HG02981 (cell line): ENCODE results near the gene DOCK3.

ENCODE experiments used
- ATAC-seq: cut with Tn5 transposase; IDR thresholded peaks from one replicate; pipeline ENCODE4 v1.9.1; 2021; ENCODE audit warnings: mild to moderate bottlenecking, moderate library complexity; ENCODE audit not compliant: unreplicated experiment

DOCK3 gene, protein sequence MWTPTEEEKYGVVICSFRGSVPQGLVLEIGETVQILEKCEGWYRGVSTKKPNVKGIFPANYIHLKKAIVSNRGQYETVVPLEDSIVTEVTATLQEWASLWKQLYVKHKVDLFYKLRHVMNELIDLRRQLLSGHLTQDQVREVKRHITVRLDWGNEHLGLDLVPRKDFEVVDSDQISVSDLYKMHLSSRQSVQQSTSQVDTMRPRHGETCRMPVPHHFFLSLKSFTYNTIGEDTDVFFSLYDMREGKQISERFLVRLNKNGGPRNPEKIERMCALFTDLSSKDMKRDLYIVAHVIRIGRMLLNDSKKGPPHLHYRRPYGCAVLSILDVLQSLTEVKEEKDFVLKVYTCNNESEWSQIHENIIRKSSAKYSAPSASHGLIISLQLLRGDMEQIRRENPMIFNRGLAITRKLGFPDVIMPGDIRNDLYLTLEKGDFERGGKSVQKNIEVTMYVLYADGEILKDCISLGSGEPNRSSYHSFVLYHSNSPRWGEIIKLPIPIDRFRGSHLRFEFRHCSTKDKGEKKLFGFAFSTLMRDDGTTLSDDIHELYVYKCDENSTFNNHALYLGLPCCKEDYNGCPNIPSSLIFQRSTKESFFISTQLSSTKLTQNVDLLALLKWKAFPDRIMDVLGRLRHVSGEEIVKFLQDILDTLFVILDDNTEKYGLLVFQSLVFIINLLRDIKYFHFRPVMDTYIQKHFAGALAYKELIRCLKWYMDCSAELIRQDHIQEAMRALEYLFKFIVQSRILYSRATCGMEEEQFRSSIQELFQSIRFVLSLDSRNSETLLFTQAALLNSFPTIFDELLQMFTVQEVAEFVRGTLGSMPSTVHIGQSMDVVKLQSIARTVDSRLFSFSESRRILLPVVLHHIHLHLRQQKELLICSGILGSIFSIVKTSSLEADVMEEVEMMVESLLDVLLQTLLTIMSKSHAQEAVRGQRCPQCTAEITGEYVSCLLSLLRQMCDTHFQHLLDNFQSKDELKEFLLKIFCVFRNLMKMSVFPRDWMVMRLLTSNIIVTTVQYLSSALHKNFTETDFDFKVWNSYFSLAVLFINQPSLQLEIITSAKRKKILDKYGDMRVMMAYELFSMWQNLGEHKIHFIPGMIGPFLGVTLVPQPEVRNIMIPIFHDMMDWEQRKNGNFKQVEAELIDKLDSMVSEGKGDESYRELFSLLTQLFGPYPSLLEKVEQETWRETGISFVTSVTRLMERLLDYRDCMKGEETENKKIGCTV (N-terminal part only)

DNA sequence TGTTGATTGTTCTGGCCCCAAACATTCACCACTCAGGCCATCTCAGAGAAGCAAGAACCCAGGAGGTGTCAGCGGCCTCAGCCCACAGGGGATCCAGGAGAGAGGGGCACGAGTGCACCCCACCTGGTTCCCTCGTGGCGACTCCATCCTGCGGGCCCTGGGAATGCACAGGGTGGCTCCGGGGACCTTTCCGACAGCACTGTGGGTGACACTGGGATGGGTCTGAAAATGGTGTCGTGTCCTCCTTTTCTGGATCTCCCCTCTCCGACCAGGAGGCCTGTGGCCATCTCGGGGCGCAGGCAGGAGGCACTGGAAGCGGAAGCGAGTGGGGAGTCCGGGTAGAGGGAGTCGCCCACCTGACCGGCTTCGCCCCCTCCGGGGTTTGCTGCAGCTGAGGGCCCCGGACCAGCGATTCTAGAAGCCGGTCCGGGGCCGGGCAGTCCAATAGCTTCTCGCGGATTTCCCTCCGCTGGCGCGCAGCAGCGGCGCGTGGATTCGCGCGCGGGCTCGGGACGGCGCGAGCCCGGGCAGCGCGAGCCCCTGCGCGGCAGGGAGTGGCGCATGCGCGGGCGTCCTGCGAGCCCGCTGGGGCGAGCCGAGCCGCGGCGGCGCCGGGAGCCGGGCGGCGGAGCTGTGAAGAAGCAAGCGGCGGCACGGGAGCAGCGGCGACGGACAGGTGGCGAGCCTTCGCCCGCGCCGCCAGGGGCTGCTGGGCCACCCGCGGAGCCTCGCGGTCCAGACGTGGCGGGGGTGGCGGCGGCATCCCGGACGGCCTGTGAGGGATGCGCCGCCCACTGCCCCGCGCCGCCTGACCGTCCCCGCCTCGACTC, at the start of gene DOCK3:
Gene DOCK3, plus strand, starts transcription at position 579 of the 830 bp plus-strand sequence. CDS start 337 bp downstream, outside the sequence.
- ATAC-seq: no peak

DNA sequence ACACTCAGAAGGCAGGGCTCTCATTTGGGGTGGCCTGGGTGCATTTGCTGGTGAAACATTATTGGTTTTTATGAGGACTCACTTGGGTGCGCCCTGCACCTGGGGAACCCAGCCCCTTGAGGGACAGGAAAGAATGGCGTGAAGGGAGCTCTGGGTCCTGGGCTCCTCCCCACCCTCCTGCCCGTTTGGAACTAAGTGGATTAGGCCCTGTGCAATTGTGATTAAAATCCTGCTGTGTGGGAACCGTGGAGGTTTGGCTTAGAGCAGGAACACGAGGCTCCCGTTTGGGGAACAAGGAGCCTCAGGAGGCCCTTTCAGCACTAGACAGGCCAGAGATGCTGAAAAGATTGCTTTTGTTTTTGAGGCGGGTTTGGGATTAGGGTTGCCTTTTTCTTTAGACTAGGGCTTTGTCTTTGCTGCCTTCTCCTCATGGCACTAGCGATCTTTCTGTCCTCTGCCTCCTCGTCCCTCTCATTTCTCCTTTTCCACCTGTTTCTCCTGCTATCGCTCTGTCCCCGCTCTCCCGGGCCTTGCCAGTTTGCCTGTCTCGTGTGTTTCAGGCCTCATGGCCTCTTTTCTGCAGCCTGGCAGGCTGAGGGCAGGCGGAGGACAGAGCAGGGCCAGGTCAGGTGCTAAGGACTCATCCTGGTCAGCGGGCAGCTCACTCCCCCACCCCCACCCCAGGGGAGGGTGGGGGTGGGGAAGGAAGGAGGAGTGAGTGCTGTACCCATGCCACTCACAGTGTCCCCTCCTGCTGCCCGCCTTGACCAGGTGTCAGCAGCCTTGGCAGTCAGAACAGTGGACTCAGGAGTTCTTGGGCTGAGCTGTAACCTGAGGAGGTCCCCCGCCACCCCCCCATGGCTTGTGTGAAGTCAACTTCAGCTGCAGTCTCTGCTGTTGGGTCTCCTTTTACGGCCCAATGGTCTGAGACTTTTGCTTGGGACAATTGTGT, 49.2 kb upstream of the DOCK3 start:
- no peak for ATAC-seq

DNA sequence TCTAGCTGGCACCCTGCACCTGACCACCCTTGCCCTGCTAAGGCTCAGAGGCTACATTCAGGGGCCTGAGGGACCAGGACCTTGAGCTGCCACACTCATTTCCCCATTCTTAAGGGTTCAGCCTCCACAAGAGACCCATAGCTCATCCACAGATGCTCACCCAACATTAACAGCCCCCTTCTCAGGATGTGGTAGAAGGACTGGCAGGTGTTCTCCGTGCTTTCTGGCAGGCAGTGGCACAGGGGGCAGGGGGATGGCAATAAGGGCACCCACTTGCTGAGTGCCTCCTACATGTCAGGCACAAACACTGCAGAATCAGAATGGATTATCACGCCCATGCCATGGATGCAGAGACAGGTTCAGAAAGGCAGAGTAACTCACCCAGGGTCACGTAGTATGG, 48.3 kb upstream of the DOCK3 start:
- ATAC-seq: no peak

DNA sequence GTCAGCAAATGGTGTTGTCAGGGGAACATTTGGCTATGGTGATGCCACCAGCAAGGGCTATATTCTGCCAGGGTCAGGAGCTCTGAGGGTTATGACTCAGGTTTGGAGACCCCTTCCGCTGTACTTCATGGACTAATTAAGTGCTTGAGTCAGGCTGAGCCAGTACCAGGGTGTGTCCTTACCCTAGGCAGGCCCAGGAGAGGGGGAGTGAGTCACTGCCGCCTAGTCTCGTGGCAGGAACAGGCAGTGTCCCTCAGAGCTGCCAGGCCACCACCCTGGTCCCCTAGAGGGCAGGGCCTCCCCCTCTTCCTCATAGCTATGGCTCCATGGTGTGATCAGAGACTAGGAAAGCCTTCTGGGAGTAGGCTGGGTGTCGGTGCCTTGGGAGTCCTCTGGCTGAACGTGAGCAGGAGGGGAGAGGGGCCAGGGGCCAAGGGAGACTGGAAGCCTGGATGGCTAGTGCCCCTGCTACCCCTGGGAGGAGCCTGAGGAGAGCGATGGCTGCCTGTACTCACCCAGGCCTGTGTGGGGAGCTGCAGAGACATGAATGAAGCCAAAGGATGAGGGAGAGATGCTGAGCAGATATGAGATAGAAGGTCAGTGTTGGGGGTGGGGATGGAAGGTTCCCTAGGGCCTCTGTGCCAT, 47.2 kb upstream of the DOCK3 start:
- no peak for ATAC-seq

DNA sequence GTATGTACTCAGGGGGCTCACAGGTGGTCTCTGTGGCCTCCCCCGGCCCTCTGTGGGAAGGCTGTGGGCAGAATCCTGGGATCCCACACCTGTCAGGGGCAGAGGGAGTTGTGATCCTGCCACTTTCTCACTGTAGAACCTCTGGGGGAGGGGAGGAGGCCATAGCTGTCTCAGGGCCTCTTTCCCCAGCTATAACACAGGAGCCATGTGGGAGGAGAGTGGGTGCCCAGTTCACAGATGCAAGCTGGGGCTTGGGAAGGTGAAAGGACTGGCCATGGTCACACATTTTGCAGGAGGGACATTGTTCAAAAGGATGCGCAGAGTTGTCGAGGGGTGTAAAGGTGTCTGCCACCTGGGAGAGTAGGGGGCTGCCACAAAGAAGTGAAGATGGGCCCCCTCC, 46.1 kb upstream of the DOCK3 start:
- no peak for ATAC-seq

DNA sequence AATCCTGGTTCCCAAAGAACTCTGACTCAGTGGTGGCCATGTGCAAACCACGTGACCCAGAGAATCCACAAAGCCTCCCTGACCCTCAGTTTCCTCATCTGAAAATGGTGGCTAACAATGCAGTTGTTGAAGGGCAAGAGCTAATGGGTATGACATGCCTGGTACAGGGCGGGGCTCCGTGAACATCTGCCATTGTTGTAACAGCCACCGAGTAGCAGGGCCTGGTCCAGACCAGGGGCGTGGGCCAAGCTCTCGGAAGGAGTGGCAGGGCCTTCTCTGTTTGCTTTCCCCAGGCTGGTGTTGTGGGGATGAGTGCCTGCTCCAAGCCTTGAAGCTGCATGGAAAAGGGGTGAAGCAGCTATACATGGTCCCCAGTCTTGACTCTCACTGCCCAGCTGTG, 44.3 kb upstream of the DOCK3 start:
- ATAC-seq: no peak

DNA sequence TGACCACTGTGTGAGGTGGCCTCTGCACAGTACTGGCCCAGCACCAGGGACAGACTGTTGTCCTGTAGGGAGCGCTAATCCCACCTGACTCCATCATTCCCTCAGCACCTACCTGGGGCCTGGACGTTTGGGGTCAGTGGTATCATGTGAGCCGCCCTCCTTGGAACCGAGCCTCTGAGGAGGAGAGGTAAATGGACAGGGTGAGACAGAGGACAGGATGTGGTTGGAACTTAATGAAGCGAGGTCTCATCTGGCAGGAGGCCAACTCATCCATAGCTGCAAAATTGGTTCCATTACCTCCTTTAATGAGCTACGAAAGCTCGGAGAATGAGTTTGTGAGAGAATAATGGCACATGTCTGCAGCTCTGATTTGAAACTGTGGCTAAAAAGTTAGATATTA, 43.9 kb upstream of the DOCK3 start:
- ATAC-seq: no peak

DNA sequence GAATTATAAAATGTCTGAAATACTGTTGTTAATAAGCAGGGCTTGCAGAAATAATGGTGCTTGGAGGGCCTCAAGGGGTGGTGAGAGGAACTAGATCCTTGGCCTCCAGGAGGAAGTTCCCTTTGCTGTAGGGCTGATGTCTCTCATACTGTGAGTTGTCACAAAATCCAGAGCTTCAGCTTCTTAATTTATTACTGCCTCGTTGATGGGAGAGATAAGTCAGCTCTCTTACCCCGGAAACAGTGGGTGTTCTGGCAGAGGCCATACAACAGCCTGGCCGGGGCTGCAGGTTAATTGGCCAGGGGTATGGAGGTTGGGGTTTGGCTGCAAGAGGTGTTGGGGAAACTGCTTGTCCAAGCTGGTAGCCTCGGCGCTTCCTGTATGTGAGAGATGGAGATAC, 42.3 kb upstream of the DOCK3 start:
- no peak for ATAC-seq

DNA sequence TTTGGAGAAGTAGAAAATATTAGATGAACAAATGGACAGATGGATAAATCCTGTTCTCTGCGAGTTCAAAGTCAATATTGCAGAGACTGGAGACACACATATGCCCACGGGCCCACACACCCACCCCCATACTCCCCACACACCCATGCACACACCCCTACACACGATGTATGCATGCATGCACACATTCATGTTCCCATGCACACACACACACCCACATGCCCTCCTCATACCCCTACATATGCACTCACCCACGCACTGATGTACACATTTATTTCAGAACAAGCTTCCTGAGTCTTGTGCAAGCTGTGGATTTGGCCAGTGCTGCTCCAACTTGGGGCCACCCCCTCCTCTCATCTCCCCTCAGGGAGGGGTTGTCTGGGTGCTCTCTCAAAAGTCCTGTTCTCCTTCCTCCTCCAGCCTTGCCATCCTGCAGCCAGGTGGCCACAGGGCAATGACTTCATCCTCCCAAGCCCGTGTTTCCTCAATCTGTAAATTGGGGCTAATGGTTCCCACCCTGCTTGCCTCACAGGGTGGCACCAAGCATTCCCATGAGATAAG, 41.4 kb upstream of the DOCK3 start:
- ATAC-seq: no peak

DNA sequence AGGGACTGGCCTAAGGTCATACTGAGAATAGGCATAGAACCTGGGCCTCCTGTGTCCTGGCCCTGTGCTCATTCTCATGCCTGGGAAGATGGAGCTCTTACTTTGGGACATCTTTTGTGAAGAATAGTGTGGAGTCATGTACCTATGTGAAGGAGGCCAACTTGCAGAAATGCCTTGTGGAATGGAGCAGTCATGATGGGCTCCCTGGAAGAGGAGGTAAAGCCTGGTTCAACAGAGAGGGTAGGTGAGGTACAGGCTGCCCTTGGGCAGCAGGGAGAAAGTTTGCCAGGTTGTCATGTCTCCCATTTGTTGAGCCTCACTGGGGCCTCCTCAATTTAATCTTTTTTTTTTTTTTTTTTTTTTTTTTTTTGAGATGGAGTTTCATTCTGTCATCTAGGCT, 39.7 kb upstream of the DOCK3 start:
- ATAC-seq: no peak

DNA sequence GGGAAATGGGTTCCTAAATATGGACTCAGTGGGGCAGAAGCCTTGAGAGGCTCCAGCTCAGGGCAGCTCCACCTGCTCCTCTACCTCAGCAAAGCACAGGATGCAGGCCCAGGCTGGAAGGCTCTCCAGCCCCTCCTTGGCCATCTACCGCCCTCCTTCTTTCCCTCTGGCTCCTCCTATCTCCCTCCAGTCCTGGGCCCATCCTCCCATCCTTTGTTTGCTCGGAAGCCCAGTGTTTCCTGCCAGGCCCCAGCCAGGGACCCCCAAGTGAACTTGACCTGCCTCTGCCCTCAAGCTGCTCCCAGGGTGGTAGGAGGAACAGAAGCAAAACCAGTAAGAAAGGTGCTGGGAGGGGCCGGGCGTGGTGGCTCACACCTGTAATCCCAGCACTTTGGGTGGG, 37.7 kb upstream of the DOCK3 start:
- no peak for ATAC-seq

DNA sequence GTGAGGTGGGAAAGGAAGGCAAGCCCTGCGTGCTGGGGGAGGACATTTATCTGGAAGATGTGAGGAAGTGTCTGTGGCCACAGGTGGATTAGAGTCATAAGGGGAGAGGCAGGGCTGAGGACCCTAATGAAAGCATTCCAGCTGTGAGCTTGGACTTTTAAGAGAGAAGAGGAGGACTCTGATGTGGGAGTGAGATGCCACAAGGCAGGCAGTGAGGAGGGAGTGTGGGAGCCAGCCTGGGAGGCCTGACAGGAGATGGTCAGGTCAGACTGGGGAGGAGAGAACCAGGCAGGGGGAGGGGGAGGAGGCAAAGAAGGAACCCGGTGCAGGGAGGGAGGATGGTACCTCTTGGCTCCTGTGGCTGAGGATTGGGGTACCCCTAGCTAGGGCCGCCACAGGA, 36.8 kb upstream of the DOCK3 start:
- ATAC-seq: no peak

DNA sequence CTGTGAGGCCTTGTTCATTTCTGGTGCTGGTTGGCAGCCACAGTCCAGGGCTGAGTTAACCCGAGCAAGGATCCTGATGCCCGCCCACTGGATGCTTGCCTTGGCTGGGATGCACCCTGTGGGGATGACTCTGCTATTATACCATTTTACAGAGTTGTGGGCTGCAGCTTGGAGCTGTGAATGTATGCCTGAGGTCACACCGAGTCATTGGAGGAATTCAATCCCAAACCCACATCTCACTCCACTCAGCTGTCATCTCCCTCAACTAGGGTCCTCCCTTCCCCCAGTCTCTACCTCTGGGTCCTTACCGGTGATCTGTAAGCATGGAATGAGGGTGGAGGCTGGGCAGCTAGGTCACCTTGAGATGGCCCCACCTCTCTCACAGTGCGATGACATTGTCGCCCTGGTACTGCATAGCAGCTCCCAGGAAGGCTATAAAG, 35.7 kb upstream of the DOCK3 start:
- ATAC-seq: no peak

DNA sequence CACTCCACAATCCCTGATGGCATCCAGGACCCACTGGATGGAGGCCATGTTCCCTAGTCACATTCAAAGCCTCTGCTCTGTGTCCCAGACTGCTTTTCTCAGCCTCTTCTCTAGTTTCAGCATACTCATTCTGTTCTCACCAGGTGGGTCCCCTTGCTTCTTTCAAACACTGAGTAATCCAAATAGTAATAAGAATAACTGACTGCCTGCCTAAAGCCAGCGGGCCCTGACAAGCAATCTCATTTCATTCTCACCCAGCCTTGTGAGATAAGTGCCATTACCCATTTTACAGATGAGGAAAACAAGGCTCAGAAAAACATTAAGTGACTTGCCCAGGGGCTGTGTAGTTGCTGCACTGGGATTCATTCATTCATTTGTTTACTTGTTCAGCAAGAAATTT, 32.3 kb upstream of the DOCK3 start:
- ATAC-seq: no peak

DNA sequence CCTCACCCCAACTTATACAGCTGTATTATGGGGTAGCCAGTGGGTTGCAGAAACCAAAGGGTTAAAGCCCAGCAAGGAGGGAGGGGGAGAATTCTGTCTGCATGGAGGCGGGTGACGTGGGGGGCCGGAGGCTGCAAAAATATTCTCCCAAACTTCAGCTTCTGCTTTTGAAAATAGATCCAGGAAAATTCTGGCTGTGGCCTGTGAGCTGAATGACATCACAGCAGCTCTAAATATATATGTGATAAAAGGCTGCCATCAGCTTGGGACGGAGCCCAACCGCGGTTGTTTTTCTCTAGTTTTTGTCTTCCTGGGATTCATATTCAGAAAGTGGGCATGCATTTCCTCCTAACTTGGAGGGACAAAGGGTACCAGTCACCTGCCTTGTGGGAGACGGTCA, 30.2 kb upstream of the DOCK3 start:
- ATAC-seq: no peak

DNA sequence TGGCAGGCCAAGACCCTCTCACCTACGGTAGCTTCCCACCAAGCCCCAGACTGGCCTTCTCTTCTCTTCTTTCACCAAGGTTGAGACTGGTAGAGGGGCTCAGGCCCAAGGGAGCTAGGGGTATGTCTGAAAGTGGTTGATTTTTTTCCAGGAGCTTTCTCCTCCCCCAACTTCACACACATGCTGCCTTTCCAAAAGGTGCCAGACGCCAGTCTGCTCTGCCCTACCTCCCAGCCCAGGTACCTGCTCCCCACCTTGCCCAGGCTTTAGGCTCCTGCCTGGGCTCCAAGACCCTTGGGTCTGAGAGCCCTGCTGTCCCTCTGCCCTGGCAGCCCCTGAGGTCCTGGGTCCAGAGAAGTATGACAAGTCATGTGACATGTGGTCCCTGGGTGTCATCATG, 29.3 kb upstream of the DOCK3 start:
- no peak for ATAC-seq

DNA sequence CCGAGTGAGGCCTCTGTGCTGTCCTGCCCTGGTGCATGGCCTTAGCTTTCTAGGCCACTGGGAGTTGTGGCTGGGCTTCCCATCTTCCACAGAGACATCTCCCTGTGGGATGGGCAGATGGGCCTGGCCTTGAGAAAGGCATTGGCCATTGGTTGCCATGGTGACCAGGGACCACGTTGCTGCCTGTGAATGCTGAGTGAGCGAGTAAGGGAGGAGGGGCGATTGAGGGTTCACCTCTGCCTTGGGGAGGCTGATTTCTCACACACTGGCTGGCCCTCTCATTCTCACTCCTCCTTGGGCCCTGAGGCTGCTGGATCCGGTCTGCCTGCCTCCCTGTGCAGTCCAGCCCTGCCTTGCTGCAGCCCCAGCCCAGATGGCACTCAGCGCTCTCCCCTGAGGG, 26.4 kb upstream of the DOCK3 start:
- no peak for ATAC-seq

DNA sequence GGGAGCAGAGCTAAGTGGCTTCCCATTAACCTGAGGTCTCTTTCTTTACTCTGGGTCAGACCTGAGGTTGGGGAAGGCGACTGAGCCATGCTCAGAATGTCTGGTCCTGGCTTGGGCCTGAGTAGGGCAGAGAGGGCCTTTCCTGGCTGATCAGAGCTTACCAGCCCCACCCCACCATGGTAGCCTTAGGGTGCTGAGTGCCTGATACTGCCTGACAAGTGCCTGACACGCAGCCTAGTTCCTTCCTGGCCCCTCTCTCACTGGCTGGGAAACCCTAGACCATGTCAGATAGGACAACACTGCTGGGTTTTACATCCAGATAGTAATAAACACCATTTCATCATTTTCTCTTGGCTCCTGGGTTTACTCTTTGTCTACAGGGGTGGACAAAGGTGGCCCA, 25.8 kb upstream of the DOCK3 start:
- no peak for ATAC-seq
